DND-41 (cell line): Measurements from ENCODE around the gene DGKQ.
A peak's percentile ranks its signal among the peaks of the same experiment; 100 is the strongest.
"Not testable (repeated sequence)": the region's sequence is repeated elsewhere in the genome, so short reads cannot be mapped to it uniquely, and the experiment has no call there.

Source experiments
- ATAC-seq: fragments of 200-7000 bp; cut with Tn5 transposase; 3 replicates; pipeline ENCODE4 v1.9.1; 2021; ENCODE audit warnings: low read depth; ENCODE audit not compliant: insufficient read depth
- DNase-seq: peaks from one replicate; pipeline ENCODE4 v3.0.0-alpha.2; 2020
- H2AFZ ChIP-seq: 2 replicates; pipeline ENCODE4 v1.6.0; 2012; ENCODE audit warnings: low read depth, low read length
- H3K27ac ChIP-seq: 2 replicates; pipeline ENCODE4 v1.5.1; 2012; ENCODE audit warnings: low read length, inconsistent platforms
- H3K27me3 ChIP-seq: fragments of 200-600 bp; sonication (generic); 2 replicates; pipeline ENCODE4 v1.6.0; 2012; ENCODE audit warnings: low read length, mild to moderate bottlenecking, inconsistent platforms; ENCODE audit not compliant: insufficient read depth, poor library complexity
- H3K36me3 ChIP-seq: 2 replicates; pipeline ENCODE4 v1.5.1; 2012; ENCODE audit warnings: low read length, inconsistent platforms; ENCODE audit not compliant: insufficient read depth
- H3K4me1 ChIP-seq: 2 replicates; pipeline ENCODE4 v1.5.1; 2012; ENCODE audit warnings: mild to moderate bottlenecking, low read length; ENCODE audit not compliant: insufficient read depth
- H3K4me2 ChIP-seq: 2 replicates; pipeline ENCODE4 v1.6.0; 2012; ENCODE audit warnings: mild to moderate bottlenecking, moderate library complexity, low read length, inconsistent platforms; ENCODE audit not compliant: insufficient read depth
- H3K4me3 ChIP-seq, 2 experiments: fragments of 200-600 bp in 1 of 2; shearing (Covaris generic) in 1 of 2; 2 replicates each; pipeline ENCODE4 v1.5.1; 2012 to 2016; ENCODE audit warnings: inconsistent platforms in 2 of 2, low read length in 2 of 2, mild to moderate bottlenecking in 2 of 2, low read depth in 1 of 2, moderate library complexity in 1 of 2
- H3K79me2 ChIP-seq: 2 replicates; pipeline ENCODE4 v1.6.0; 2012; ENCODE audit warnings: low read length, inconsistent platforms; ENCODE audit not compliant: insufficient read depth
- H3K9ac ChIP-seq: 2 replicates; pipeline ENCODE4 v1.6.0; 2012; ENCODE audit warnings: low read depth, mild to moderate bottlenecking, inconsistent platforms, low read length, moderate library complexity
- H3K9me3 ChIP-seq: 2 replicates; pipeline ENCODE4 v1.5.1; 2012; ENCODE audit warnings: low read length, moderate library complexity, mild to moderate bottlenecking, inconsistent platforms; ENCODE audit not compliant: insufficient read depth, severe bottlenecking
- H4K20me1 ChIP-seq: 2 replicates; pipeline ENCODE4 v1.6.0; 2012; ENCODE audit warnings: low read length; ENCODE audit not compliant: insufficient read depth
- CTCF ChIP-seq: IDR thresholded peaks from 2 replicates; pipeline ENCODE4 v1.5.1; 2012; ENCODE audit warnings: borderline replicate concordance, low read length, moderate library complexity, mild to moderate bottlenecking; ENCODE audit not compliant: poor library complexity, severe bottlenecking; ENCODE audit errors: extremely low read depth
- EZH2 ChIP-seq: IDR thresholded peaks from 3 replicates; pipeline ENCODE4 v1.6.1; 2012; ENCODE audit warnings: borderline replicate concordance, low read depth, mild to moderate bottlenecking, moderate library complexity, low read length, inconsistent platforms; ENCODE audit not compliant: severe bottlenecking

The DGKQ gene

GRCh38 chr4:925171-925570 is 48.2 kb downstream of the DGKQ start:
- H3K27me3 ChIP-seq, result no peaks in the 10 kb centered on the region
- H3K4me1 ChIP-seq, result peaks cover 35% of the 10 kb centered on the region

DNA sequence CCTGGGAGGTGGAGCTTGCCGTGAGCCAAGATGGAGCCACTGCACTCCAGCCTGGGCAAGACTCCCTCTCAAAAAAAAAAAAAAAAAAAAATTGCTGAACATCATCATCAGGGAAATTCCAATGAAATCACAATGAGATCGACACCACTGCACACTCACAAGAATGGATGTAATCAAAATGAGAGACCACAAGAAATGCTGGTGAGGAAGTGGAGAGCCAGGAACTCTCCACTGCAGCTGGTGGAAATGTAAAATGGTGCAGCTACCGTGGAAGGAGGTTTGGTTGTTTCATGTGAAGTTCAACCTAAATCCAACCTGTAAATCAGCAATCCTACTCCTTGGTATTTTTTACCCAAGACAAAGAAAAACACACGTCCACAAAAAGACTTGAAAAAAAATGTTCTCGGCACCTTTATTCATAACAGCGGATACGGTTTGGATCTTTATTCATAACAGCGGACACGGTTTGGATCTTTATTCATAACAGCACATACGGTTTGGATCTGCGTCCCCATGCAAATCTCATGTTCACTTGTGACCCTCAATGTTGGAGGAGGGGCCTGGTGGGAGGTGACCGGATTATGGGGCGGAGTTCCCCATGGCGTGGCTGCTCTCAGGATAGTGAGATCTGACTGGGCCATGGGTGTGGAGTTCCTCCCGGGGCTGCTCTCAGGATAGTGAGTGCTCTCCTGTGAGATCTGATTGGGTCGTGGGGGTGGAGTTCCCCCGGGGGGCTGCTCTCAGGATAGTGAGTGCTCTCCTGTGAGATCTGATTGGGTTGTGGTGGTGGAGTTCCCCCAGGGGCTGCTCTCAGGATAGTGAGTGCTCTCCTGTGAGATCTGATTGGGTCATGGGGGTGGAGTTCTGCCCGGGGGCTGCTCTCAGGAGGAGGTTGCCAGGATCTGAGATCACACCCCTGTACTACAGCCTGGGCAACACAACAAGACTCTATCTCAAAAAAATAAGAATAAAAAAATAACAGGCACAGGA is 49.0 kb downstream of the DGKQ start:
- no peak overlapping the region for H3K4me2 ChIP-seq
- H3K4me3 ChIP-seq, result no peak overlapping the region
- H3K79me2 ChIP-seq, result peaks cover 89% of the 10 kb centered on the region
- ATAC-seq, result 0 out of 3 replicates have a peak, but pooled peaks have one; percentile 11
- peaks cover 27% of the 10 kb centered on the region for H3K4me1 ChIP-seq
- peaks cover 76% of the 10 kb centered on the region for H4K20me1 ChIP-seq
- no peak overlapping the region for H3K27ac ChIP-seq
- no peak overlapping the region for H3K9ac ChIP-seq
- H3K27me3 ChIP-seq, result no peaks in the 10 kb centered on the region
- no peak for DNase-seq
- no peak for TF ChIP-seq EZH2
- no peak for TF ChIP-seq CTCF
- no peaks in the 10 kb centered on the region for H3K9me3 ChIP-seq
- no peak overlapping the region for H2AFZ ChIP-seq
- H3K36me3 ChIP-seq, result peaks cover 10% of the 10 kb centered on the region

More at GRCh38 chr4:925171-925570, 48.2 kb downstream of the DGKQ start:
- Histone ChIP-seq H3K27ac (no peak overlapping the region), H3K9me3 (no peaks in the 10 kb centered on the region), H3K79me2 (peaks cover 89% of the 10 kb centered on the region), H2AFZ (no peak overlapping the region), H3K4me2 (no peak overlapping the region), H4K20me1 (peaks cover 71% of the 10 kb centered on the region), H3K9ac (no peak overlapping the region), H3K36me3 (peaks cover 12% of the 10 kb centered on the region), H3K4me3 (no peak overlapping the region)
- no peak for TF ChIP-seq EZH2
- no peak for TF ChIP-seq CTCF
- ATAC-seq, result no peak
- DNase-seq, result no peak

GRCh38 chr4:921830-922331 is 51.5 kb downstream of the DGKQ start:
- Histone ChIP-seq H3K9ac (no peak overlapping the region), H3K4me3 (no peak overlapping the region), H3K27me3 (no peaks in the 10 kb centered on the region), H3K9me3 (no peaks in the 10 kb centered on the region), H3K79me2 (peaks cover 96% of the 10 kb centered on the region), H3K4me1 (peaks cover 21% of the 10 kb centered on the region), H4K20me1 (peaks cover 83% of the 10 kb centered on the region), H3K4me2 (no peak overlapping the region), H2AFZ (no peak overlapping the region), H3K36me3 (peaks cover 5% of the 10 kb centered on the region), H3K27ac (no peak overlapping the region)
- TF ChIP-seq CTCF (peak; percentile 14), EZH2 (no peak)
- DNase-seq (peak; percentile 26), ATAC-seq (peak; percentile 81)

GRCh38 chr4:919004-919680 is 54.2 kb downstream of the DGKQ start:
- H3K79me2 ChIP-seq, result peaks cover 98% of the 10 kb centered on the region
- H3K9me3 ChIP-seq, H3K4me2 ChIP-seq, H3K27me3 ChIP-seq, H3K36me3 ChIP-seq, H3K4me3 ChIP-seq, H3K9ac ChIP-seq, DNase-seq, ATAC-seq, H2AFZ ChIP-seq, H3K27ac ChIP-seq: not testable (repeated sequence)
- peaks cover 83% of the 10 kb centered on the region for H4K20me1 ChIP-seq
- peaks cover 21% of the 10 kb centered on the region for H3K4me1 ChIP-seq

GRCh38 chr4:918591-918990 is 54.8 kb downstream of the DGKQ start:
- Histone ChIP-seq H3K4me1 (peaks cover 21% of the 10 kb centered on the region), H4K20me1 (peaks cover 81% of the 10 kb centered on the region), H3K79me2 (peaks cover 95% of the 10 kb centered on the region)
- H3K4me3 ChIP-seq, H3K27ac ChIP-seq, H3K27me3 ChIP-seq, DNase-seq, H2AFZ ChIP-seq, H3K9me3 ChIP-seq, H3K9ac ChIP-seq, H3K4me2 ChIP-seq, H3K36me3 ChIP-seq, ATAC-seq: not testable (repeated sequence)
